ENCODE results near the gene UBN1. TPM values are rescaled to one million over a fixed set of nuclear protein-coding genes. Genes with fewer than 3 reads are reported as not detected.

Gene UBN1
- total RNA-seq, 2 donors from 2014 or later: 32.0 to 36.0 TPM

- no peaks in the 10 kb centered on the region for H3K27me3 Mint-ChIP-seq (ENCODE audit: low read depth)
Measured at GRCh38 chr16:4914528-4915225, 67.4 kb downstream of the UBN1 start.

GRCh38 chr16:4915226-4915761, 68.0 kb downstream of the UBN1 start:
- Mint-ChIP-seq H3K36me3 (ENCODE audit: insufficient read depth in 2 of 2) (no peaks in the 10 kb centered on the region), H3K27ac (no peak overlapping the region), H3K9me3 (no peaks in the 10 kb centered on the region), H3K4me1 (ENCODE audit: low read depth) (no peaks in the 10 kb centered on the region), H3K4me3 (no peak overlapping the region), H3K27me3 (ENCODE audit: low read depth) (no peaks in the 10 kb centered on the region)
- no peak for DNase-seq
- ATAC-seq (replicated peaks in 1 of 2): no peak

More at GRCh38 chr16:4914528-4915225, 67.4 kb downstream of the UBN1 start:
- ATAC-seq (replicated peaks in 1 of 2): no peak
- no peak overlapping the region for H3K4me3 Mint-ChIP-seq
- H3K36me3 Mint-ChIP-seq (ENCODE audit: insufficient read depth in 2 of 2): no peaks in the 10 kb centered on the region
- no peak for DNase-seq
- no peak overlapping the region for H3K27ac Mint-ChIP-seq
- no peaks in the 10 kb centered on the region for H3K9me3 Mint-ChIP-seq
- no peaks in the 10 kb centered on the region for H3K4me1 Mint-ChIP-seq (ENCODE audit: low read depth)

DNA sequence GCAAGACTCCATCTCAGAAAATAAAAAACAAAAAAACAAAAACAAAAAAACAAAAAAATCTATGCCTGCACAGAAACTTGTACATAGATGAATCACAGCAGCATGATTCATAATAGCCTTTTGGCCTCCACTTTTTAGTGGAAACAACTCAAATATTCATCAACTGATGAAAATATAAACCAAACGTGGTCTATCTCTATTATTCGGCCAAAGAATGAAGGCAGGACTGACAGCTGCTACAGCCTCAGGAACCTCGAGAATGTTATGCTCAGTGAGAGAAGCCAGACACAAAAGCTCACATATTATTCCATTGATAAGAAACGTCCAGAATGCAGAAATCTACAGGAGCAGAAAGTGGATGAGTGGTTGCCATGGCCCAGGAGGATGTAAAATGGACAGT, 69.8 kb downstream of the UBN1 start:
- Mint-ChIP-seq H3K36me3 (ENCODE audit: insufficient read depth in 2 of 2) (no peaks in the 10 kb centered on the region), H3K9me3 (no peaks in the 10 kb centered on the region), H3K4me1 (ENCODE audit: low read depth) (no peaks in the 10 kb centered on the region), H3K27me3 (ENCODE audit: low read depth) (no peaks in the 10 kb centered on the region), H3K4me3 (no peak overlapping the region), H3K27ac (no peak overlapping the region)
- no peak for ATAC-seq (replicated peaks in 1 of 2)
- DNase-seq: no peak

DNA sequence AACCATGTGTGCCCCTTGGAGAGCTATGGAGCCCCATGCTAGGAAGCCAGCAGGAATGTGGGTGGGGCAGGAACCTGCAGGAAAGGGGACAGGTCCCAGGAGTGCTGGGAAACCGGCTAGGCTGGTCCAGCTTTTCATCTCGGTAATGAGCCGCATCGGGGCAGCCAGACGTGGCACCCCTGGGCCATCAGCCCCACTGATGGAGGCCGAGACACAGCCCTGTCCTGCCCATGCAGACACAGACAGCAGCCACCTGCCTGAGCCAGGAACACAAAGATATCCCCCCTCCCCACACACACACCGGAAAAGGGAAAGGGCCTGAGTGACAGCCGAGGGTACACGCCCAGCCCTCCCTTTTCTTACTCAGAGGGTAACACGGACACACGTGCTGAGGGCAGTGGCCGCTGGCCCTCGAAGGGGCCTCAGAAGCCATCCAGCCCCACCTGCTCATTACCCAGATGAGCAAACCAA, 71.5 kb downstream of the UBN1 start:
- no peak for ATAC-seq (replicated peaks in 1 of 2)
- no peak overlapping the region for H3K27ac Mint-ChIP-seq
- no peaks in the 10 kb centered on the region for H3K9me3 Mint-ChIP-seq
- no peak for DNase-seq
- no peaks in the 10 kb centered on the region for H3K4me1 Mint-ChIP-seq (ENCODE audit: low read depth)
- no peak overlapping the region for H3K4me3 Mint-ChIP-seq
- H3K27me3 Mint-ChIP-seq (ENCODE audit: low read depth): no peaks in the 10 kb centered on the region
- H3K36me3 Mint-ChIP-seq (ENCODE audit: insufficient read depth in 2 of 2): no peaks in the 10 kb centered on the region

GRCh38 chr16:4920826-4921225, 73.5 kb downstream of the UBN1 start:
- H3K27me3 Mint-ChIP-seq (ENCODE audit: low read depth): no peaks in the 10 kb centered on the region
- ATAC-seq (replicated peaks in 1 of 2) (no peak), DNase-seq (no peak)
- no peaks in the 10 kb centered on the region for H3K4me1 Mint-ChIP-seq (ENCODE audit: low read depth)
- H3K36me3 Mint-ChIP-seq (ENCODE audit: insufficient read depth in 2 of 2): no peaks in the 10 kb centered on the region
- H3K4me3 Mint-ChIP-seq: no peak overlapping the region
- no peak overlapping the region for H3K27ac Mint-ChIP-seq
- H3K9me3 Mint-ChIP-seq: no peaks in the 10 kb centered on the region

DNA sequence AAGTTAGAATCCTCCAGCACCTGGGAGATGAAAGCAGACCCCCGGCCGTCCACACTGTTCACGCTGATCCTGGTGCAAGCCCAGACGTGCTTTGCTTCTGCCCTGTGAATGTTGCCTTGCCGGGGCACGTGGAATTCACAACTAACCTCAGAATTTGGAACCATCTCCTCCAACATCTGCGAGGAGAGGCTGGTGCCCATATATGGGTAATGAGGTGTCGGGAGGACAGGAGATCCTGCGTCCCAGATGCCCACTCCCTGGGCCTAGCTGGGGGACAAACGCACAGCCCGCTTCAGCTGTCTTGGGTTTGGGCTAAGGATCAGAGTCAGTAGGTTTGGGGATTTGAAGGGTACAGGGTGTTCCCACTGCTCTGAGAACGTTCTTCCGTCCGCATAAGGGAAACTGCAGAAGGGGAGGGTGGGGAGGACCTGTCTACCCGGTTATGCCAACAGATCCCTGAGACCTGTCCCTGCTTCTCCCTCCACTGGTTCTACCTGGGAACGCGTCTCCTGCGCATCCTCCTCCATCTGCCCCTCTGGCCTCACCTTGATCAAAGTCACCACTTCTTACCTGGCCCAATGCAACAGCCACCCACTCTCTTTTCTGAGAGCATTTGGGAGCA, 75.6 kb downstream of the UBN1 start:
- peaks cover 4 to 6% of the 10 kb centered on the region in 2 donors for H3K36me3 Mint-ChIP-seq (ENCODE audit: insufficient read depth in 2 of 2)
- peaks cover 5 to 9% of the 10 kb centered on the region in 2 donors for H3K9me3 Mint-ChIP-seq
- H3K4me3 Mint-ChIP-seq: no peak overlapping the region
- H3K4me1 Mint-ChIP-seq (ENCODE audit: low read depth): no peaks in the 10 kb centered on the region
- DNase-seq (no peak), ATAC-seq (replicated peaks in 1 of 2) (no peak)
- no peaks in the 10 kb centered on the region for H3K27me3 Mint-ChIP-seq (ENCODE audit: low read depth)
- no peak overlapping the region for H3K27ac Mint-ChIP-seq

- Mint-ChIP-seq H3K36me3 (ENCODE audit: insufficient read depth in 2 of 2) (peaks cover 4 to 6% of the 10 kb centered on the region in 2 donors), H3K4me3 (no peak overlapping the region), H3K27me3 (ENCODE audit: low read depth) (no peaks in the 10 kb centered on the region), H3K27ac (no peak overlapping the region), H3K4me1 (ENCODE audit: low read depth) (no peaks in the 10 kb centered on the region), H3K9me3 (peaks cover 5 to 9% of the 10 kb centered on the region in 2 donors)
- no peak for ATAC-seq (replicated peaks in 1 of 2)
- no peak for DNase-seq
Measured at GRCh38 chr16:4923853-4924252, 76.6 kb downstream of the UBN1 start.

- Mint-ChIP-seq H3K4me3 (no peak overlapping the region), H3K27me3 (ENCODE audit: low read depth) (no peaks in the 10 kb centered on the region), H3K4me1 (ENCODE audit: low read depth) (no peaks in the 10 kb centered on the region)
Measured at GRCh38 chr16:4924593-4925292, 77.5 kb downstream of the UBN1 start.

DNA sequence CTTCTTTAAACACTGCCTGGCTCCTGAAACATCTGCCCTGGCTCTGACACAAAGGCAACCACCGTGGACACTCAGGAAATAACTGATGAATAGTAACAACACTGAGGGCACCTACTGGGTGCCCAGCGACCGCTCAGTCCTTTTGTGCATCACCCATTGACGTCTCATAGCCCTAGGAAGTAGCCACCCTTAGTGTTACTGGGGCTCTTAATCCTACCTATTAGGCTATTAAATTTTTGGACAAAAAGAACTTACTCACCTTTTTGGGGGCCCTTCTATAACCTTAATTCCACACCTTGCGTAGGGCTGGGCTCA, 78.0 kb downstream of the UBN1 start:
- Mint-ChIP-seq H3K9me3 (peaks cover 5 to 9% of the 10 kb centered on the region in 2 donors), H3K27me3 (ENCODE audit: low read depth) (no peaks in the 10 kb centered on the region), H3K36me3 (ENCODE audit: insufficient read depth in 2 of 2) (peaks cover 4 to 6% of the 10 kb centered on the region in 2 donors), H3K27ac (no peak overlapping the region), H3K4me1 (ENCODE audit: low read depth) (no peaks in the 10 kb centered on the region), H3K4me3 (no peak overlapping the region)
- DNase-seq: no peak
- ATAC-seq (replicated peaks in 1 of 2): no peak

More at GRCh38 chr16:4924593-4925292, 77.5 kb downstream of the UBN1 start:
- DNase-seq: no peak
- Mint-ChIP-seq H3K36me3 (ENCODE audit: insufficient read depth in 2 of 2) (peaks cover 4 to 6% of the 10 kb centered on the region in 2 donors), H3K27ac (no peak overlapping the region), H3K9me3 (peaks cover 5 to 9% of the 10 kb centered on the region in 2 donors)
- ATAC-seq (replicated peaks in 1 of 2): no peak

DNA sequence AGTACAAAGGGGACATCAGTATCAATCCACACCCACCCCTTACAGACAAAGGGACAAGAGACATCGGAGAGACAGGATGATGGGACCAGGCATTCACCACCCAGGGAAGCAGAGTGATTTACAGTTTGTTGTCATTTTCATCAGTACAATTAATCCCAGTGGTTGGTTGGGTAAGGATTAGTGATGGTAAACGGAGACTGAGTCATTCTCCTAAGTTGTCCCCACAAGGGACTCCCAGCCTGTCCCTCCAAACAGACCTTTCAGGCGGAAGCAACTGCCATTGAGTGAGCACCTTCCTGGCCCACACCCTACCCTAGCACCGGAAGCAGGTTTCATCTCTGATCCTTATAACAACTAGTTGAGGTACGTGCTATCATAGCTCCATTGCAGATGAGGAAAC, 78.5 kb downstream of the UBN1 start:
- no peak overlapping the region for H3K4me3 Mint-ChIP-seq
- peaks cover 4 to 6% of the 10 kb centered on the region in 2 donors for H3K36me3 Mint-ChIP-seq (ENCODE audit: insufficient read depth in 2 of 2)
- no peak overlapping the region for H3K27ac Mint-ChIP-seq
- no peaks in the 10 kb centered on the region for H3K4me1 Mint-ChIP-seq (ENCODE audit: low read depth)
- H3K27me3 Mint-ChIP-seq (ENCODE audit: low read depth): no peaks in the 10 kb centered on the region
- peaks cover 5 to 9% of the 10 kb centered on the region in 2 donors for H3K9me3 Mint-ChIP-seq
- DNase-seq (no peak), ATAC-seq (replicated peaks in 1 of 2) (no peak)

DNA sequence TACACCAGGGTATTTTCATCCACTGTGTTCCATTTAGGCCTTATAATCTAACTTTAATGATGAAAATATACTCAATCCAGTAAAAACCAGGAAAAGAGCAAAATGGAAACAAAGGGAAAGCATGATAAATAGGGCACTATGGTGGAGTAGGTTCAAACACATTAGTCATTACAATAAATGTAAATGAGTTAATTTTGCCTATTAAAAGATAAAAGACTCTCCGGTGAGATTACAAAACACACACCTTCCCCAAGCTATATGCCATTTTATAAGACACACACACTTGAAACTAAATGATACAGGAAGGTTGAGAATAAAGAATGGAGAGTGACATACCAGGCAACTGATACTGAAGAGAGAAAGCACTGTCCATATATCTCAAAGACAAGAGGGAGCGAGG, 79.6 kb downstream of the UBN1 start:
- peaks cover 4 to 6% of the 10 kb centered on the region in 2 donors for H3K36me3 Mint-ChIP-seq (ENCODE audit: insufficient read depth in 2 of 2)
- H3K9me3 Mint-ChIP-seq: peaks cover 5 to 9% of the 10 kb centered on the region in 2 donors
- H3K4me1 Mint-ChIP-seq (ENCODE audit: low read depth): no peaks in the 10 kb centered on the region
- ATAC-seq (replicated peaks in 1 of 2): no peak
- no peak overlapping the region for H3K27ac Mint-ChIP-seq
- no peaks in the 10 kb centered on the region for H3K27me3 Mint-ChIP-seq (ENCODE audit: low read depth)
- no peak for DNase-seq
- no peak overlapping the region for H3K4me3 Mint-ChIP-seq

- H3K27ac Mint-ChIP-seq: no peak overlapping the region
- no peaks in the 10 kb centered on the region for H3K4me1 Mint-ChIP-seq (ENCODE audit: low read depth)
- H3K27me3 Mint-ChIP-seq (ENCODE audit: low read depth): no peaks in the 10 kb centered on the region
- H3K36me3 Mint-ChIP-seq (ENCODE audit: insufficient read depth in 2 of 2): peaks cover 4 to 6% of the 10 kb centered on the region in 2 donors
- DNase-seq: no peak
- H3K9me3 Mint-ChIP-seq: peaks cover 5 to 9% of the 10 kb centered on the region in 2 donors
- ATAC-seq (replicated peaks in 1 of 2): no peak
- no peak overlapping the region for H3K4me3 Mint-ChIP-seq
Measured at GRCh38 chr16:4927661-4928060, 80.4 kb downstream of the UBN1 start.

DNA sequence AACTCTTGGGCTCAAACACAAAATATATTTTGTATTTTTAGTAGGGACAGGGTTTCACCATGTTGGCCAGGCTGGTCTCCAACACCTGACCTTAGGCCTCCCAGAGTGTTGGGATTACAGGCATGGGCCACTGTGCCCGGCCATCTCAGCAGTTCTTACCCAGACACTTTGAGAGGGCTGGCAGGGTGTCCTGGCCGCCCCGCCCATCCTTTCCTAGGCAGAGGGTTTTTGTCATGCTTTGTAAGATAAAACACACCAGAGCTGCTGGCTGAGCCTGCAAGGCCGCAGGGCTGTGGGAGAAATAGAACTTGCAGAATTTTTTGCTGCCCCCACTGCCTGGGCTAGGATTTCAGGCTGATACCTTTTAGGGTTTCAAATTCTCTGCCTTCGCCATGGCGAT, 80.9 kb downstream of the UBN1 start:
- Mint-ChIP-seq H3K36me3 (ENCODE audit: insufficient read depth in 2 of 2) (peaks cover 4 to 6% of the 10 kb centered on the region in 2 donors), H3K27ac (no peak overlapping the region), H3K4me3 (no peak overlapping the region), H3K27me3 (ENCODE audit: low read depth) (no peaks in the 10 kb centered on the region), H3K9me3 (peaks cover 5 to 9% of the 10 kb centered on the region in 2 donors), H3K4me1 (ENCODE audit: low read depth) (no peaks in the 10 kb centered on the region)
- DNase-seq: no peak
- no peak for ATAC-seq (replicated peaks in 1 of 2)
